H1 (cell line): ENCODE data around the gene MCEMP1. TPM values are rescaled to one million over a fixed set of nuclear protein-coding genes. Genes with fewer than 3 reads are reported as not detected.

Experiments
- CTCF ChIA-PET: fragments of 300-600 bp; sonication (Branson Sonifier 250); formaldehyde crosslinking; loops from one replicate; lab custom pipeline; 2021; ENCODE audit not compliant: partially characterized antibody; lab: Charles Lee
- POLR2A ChIA-PET: fragments of 300-600 bp; sonication (Branson Sonifier 250); formaldehyde crosslinking; loops from one replicate; lab custom pipeline; 2021; ENCODE audit warnings: inconsistent platforms; ENCODE audit not compliant: partially characterized antibody; lab: Charles Lee
- DNase-seq, 2 experiments: peaks; one replicate each; pipeline versions ENCODE4 v3.0.0 to v3.0.0-alpha.2; 2010 to 2022; ENCODE audit warnings: low spot score in 2 of 2, low read depth in 1 of 2, mixed read lengths in 1 of 2
- FAIRE-seq: peaks from 2 replicates; lab custom pipeline; 2011; peaks lifted over from hg19 to GRCh38; lab: Jason Lieb, UNC
- H2AFZ ChIP-seq: 2 replicates; pipeline ENCODE4 v1.8.1; 2012; ENCODE audit warnings: low read length, inconsistent platforms
- H2AK5ac ChIP-seq: 2 replicates; pipeline ENCODE4 v1.6.1; 2013; ENCODE audit warnings: low read depth, low read length
- H2BK120ac ChIP-seq: replicated peaks from 2 replicates; pipeline ENCODE3; 2013; ENCODE audit warnings: low read depth, low read length, inconsistent platforms
- H2BK12ac ChIP-seq: 2 replicates; pipeline ENCODE4 v1.6.1; 2013; ENCODE audit warnings: low read depth, low read length
- H2BK15ac ChIP-seq: 2 replicates; pipeline ENCODE4 v1.6.1; 2013; ENCODE audit warnings: low read length
- H2BK20ac ChIP-seq: 2 replicates; pipeline ENCODE4 v1.6.1; 2013; ENCODE audit warnings: low read length
- H2BK5ac ChIP-seq: 2 replicates; pipeline ENCODE4 v1.6.1; 2013; ENCODE audit warnings: low read depth, low read length
- H3K14ac ChIP-seq: 2 replicates; pipeline ENCODE4 v1.6.1; 2013; ENCODE audit warnings: inconsistent platforms; ENCODE audit not compliant: insufficient read length
- H3K18ac ChIP-seq: 2 replicates; pipeline ENCODE4 v1.6.1; 2013; ENCODE audit warnings: low read length; ENCODE audit errors: extremely low read depth
- H3K23ac ChIP-seq: 2 replicates; pipeline ENCODE4 v1.6.1; 2013; ENCODE audit warnings: inconsistent platforms; ENCODE audit not compliant: insufficient read length
- H3K23me2 ChIP-seq: 2 replicates; pipeline ENCODE4 v1.6.1; 2013; ENCODE audit warnings: low read depth, low read length
- H3K27ac ChIP-seq: 2 replicates; pipeline ENCODE4 v1.6.1; 2011; ENCODE audit warnings: low read depth, low read length, inconsistent platforms
- H3K27me3 ChIP-seq, 4 experiments: replicated peaks in 1 of 4; 1 replicate in 1 of 4; 2 replicates in 3 of 4; pipeline versions ENCODE4 v1.6.1 to v1.8.1; 2011 to 2013; ENCODE audit warnings: low read length in 3 of 4, mild to moderate bottlenecking in 3 of 4, inconsistent platforms in 2 of 4, mixed read lengths in 2 of 4, moderate library complexity in 1 of 4; ENCODE audit not compliant: control insufficient read depth in 3 of 4, insufficient read depth in 3 of 4; ENCODE audit errors: extremely low read depth in 1 of 4
- H3K36me3 ChIP-seq, 4 experiments: 2 replicates each; pipeline versions ENCODE4 v1.6.1 to v1.8.1; 2011 to 2013; ENCODE audit warnings: mild to moderate bottlenecking in 4 of 4, low read length in 3 of 4, moderate library complexity in 2 of 4, control low read depth in 1 of 4, inconsistent platforms in 1 of 4; ENCODE audit not compliant: insufficient read depth in 4 of 4, control insufficient read depth in 2 of 4
- H3K4ac ChIP-seq: replicated peaks from 2 replicates; pipeline ENCODE3; 2013; ENCODE audit warnings: low read length, low read depth, mixed read lengths, inconsistent platforms; ENCODE audit not compliant: insufficient read length
- H3K4me1 ChIP-seq, 4 experiments: replicated peaks in 1 of 4; 1 replicate in 1 of 4; 2 replicates in 3 of 4; pipeline versions ENCODE4 v1.6.1 to v1.8.1; 2011 to 2013; ENCODE audit warnings: low read length in 3 of 4, inconsistent platforms in 2 of 4, mixed read lengths in 1 of 4; ENCODE audit not compliant: insufficient read depth in 4 of 4, control insufficient read depth in 3 of 4
- H3K4me2 ChIP-seq, 2 experiments: 2 replicates each; pipeline versions ENCODE4 v1.6.1 to v1.8.1; 2011 to 2013; ENCODE audit warnings: low read depth in 2 of 2, low read length in 2 of 2, control low read depth in 1 of 2, inconsistent platforms in 1 of 2, mild to moderate bottlenecking in 1 of 2; ENCODE audit not compliant: insufficient read depth in 1 of 2
- H3K4me3 ChIP-seq, 4 experiments: fragments of 200-600, 300-600 bp in 1 of 4; sonication (generic), shearing (Covaris generic), sonication (Bioruptor Twin) in 1 of 4; 2 replicates each; pipeline versions ENCODE4 v1.5.1 to v1.8.1; 2011 to 2016; ENCODE audit warnings: low read length in 4 of 4, low read depth in 3 of 4, control low read depth in 2 of 4, inconsistent platforms in 2 of 4, mild to moderate bottlenecking in 2 of 4, mixed read lengths in 1 of 4, moderate library complexity in 1 of 4; ENCODE audit not compliant: insufficient read depth in 2 of 4; ENCODE audit errors: extremely low read depth in 1 of 4
- H3K56ac ChIP-seq: replicated peaks from 2 replicates; pipeline ENCODE3; 2013; ENCODE audit warnings: low read depth, mild to moderate bottlenecking, mixed read lengths, low read length, inconsistent platforms; ENCODE audit not compliant: insufficient read length
- H3K79me1 ChIP-seq: 2 replicates; pipeline ENCODE4 v1.6.1; 2013; ENCODE audit warnings: low read depth, low read length, control low read depth
- H3K79me2 ChIP-seq, 2 experiments: 2 replicates each; pipeline versions ENCODE4 v1.6.1 to v1.8.1; 2012 to 2013; ENCODE audit warnings: low read length in 2 of 2, mild to moderate bottlenecking in 2 of 2, inconsistent platforms in 1 of 2; ENCODE audit not compliant: insufficient read depth in 2 of 2, control insufficient read depth in 1 of 2
- H3K9ac ChIP-seq, 4 experiments: replicated peaks in 1 of 4; 1 replicate in 1 of 4; 2 replicates in 3 of 4; pipeline versions ENCODE4 v1.6.1 to v1.8.1; 2011 to 2013; ENCODE audit warnings: low read depth in 3 of 4, low read length in 3 of 4, control low read depth in 2 of 4, mild to moderate bottlenecking in 2 of 4, moderate library complexity in 2 of 4, inconsistent platforms in 1 of 4; ENCODE audit errors: extremely low read depth in 1 of 4
- H3K9me3 ChIP-seq, 2 experiments: 2 replicates each; pipeline versions ENCODE4 v1.6.1 to v1.8.1; 2012 to 2013; ENCODE audit warnings: mild to moderate bottlenecking in 2 of 2, moderate library complexity in 2 of 2, control low read depth in 1 of 2, inconsistent platforms in 1 of 2, low read depth in 1 of 2, low read length in 1 of 2, mixed read lengths in 1 of 2; ENCODE audit not compliant: insufficient read depth in 2 of 2
- H4K20me1 ChIP-seq, 2 experiments: replicated peaks in 1 of 2; 2 replicates each; pipeline versions ENCODE3 to v1.8.1; 2011 to 2013; ENCODE audit warnings: inconsistent platforms in 2 of 2, low read length in 2 of 2, mild to moderate bottlenecking in 1 of 2; ENCODE audit not compliant: insufficient read depth in 2 of 2, control insufficient read depth in 1 of 2
- H4K5ac ChIP-seq: 2 replicates; pipeline ENCODE4 v1.6.1; 2013; ENCODE audit warnings: low read length, low read depth, mixed read lengths, inconsistent platforms; ENCODE audit not compliant: insufficient read length
- H4K8ac ChIP-seq: 2 replicates; pipeline ENCODE4 v1.8.0; 2013; ENCODE audit warnings: mild to moderate bottlenecking, moderate library complexity, low read length, inconsistent platforms; ENCODE audit not compliant: insufficient read depth; ENCODE audit errors: extremely low read depth
- H4K91ac ChIP-seq: replicated peaks from 2 replicates; pipeline ENCODE3; 2013; ENCODE audit warnings: low read length, mixed read lengths, inconsistent platforms; ENCODE audit not compliant: insufficient read length
- ASH2L ChIP-seq: fragments of 200-600, 300-600 bp; sonication (generic); IDR thresholded peaks from one replicate; pipeline ENCODE4 v1.7.1; 2017; ENCODE audit warnings: low read length
- CEBPB ChIP-seq: IDR thresholded peaks from 2 replicates; pipeline ENCODE4 v1.6.1; 2012; ENCODE audit warnings: low read depth, low read length
- NRF1 ChIP-seq: IDR thresholded peaks from 2 replicates; pipeline ENCODE4 v1.6.1; 2011; ENCODE audit warnings: mild to moderate bottlenecking, low read depth, low read length, improper control_type of control experiment
- TBP ChIP-seq: IDR thresholded peaks from 2 replicates; pipeline ENCODE4 v1.6.1; 2011; ENCODE audit warnings: low read depth, low read length, improper control_type of control experiment
- ZNF274 ChIP-seq: IDR thresholded peaks from 2 replicates; pipeline ENCODE4 v1.7.0; 2012; ENCODE audit warnings: low read length, borderline replicate concordance; ENCODE audit errors: extremely low read depth
- WGBS, 2 experiments: shearing (Covaris generic) in 1 of 2; methylation state at CpG; one replicate each; pipeline versions ENCODE4 v1.1.6 to v1.1.7; 2013 to 2015; ENCODE audit warnings: low lambda C conversion rate in 2 of 2, mixed read lengths in 2 of 2, inconsistent platforms in 1 of 2, low coverage in 1 of 2, missing lambda C conversion rate in 1 of 2; ENCODE audit not compliant: insufficient replicate concordance in 2 of 2, insufficient coverage in 1 of 2, insufficient read length in 1 of 2; ENCODE audit errors: extremely low coverage in 1 of 2, missing lambda C conversion rate in 1 of 2; 5-methylcytosine and 5-hydroxymethylcytosine counted together
- polyA plus RNA-seq, 7 experiments: library from polyadenylated mRNA; depleted of rRNA in 3 of 7; stranded (reverse) in 5 of 7; unstranded in 2 of 7; fragments of >200 nt in 5 of 7; fragments of 200-250 nt in 2 of 7; gene quantifications; 1 replicate in 5 of 7; 2 replicates in 1 of 7; 4 replicates in 1 of 7; pipeline versions ENCODE4 v1.2.1 to v1.2.3, GENCODE V29; 2011 to 2013; ENCODE audit warnings: missing spikeins in 2 of 7, mixed read lengths in 2 of 7
- total RNA-seq: library from RNA; stranded (reverse); fragmentation: NEBNext Ultra II Directional; extraction: Animal tissue kit (Norgen Biotek cat#: 25700); gene quantifications from 2 replicates; pipeline ENCODE4 v1.2.1, GENCODE V29; 2021

The MCEMP1 gene
- total and polyA plus RNA-seq, 2 of the 8 experiments (the other 6 are each of a cell fraction or from before 2014, with no cell fraction given) = not detected

- Histone ChIP-seq H3K18ac (no peak overlapping the region), H3K14ac (no peak overlapping the region), H3K9me3 (no peaks in the 10 kb centered on the region), H4K91ac (no peak overlapping the region), H3K27ac (no peak overlapping the region), H3K79me2 (no peaks in the 10 kb centered on the region), H4K8ac (no peak overlapping the region), H3K56ac (no peak overlapping the region), H4K20me1 (no peaks in the 10 kb centered on the region), H2AFZ (no peak overlapping the region), H2BK5ac (no peak overlapping the region), H2BK12ac (no peak overlapping the region), H3K27me3 (no peaks in the 10 kb centered on the region), H3K4me3 (no peak overlapping the region), H3K36me3 (no peaks in the 10 kb centered on the region), H4K5ac (no peak overlapping the region), H3K23ac (no peak overlapping the region), H2BK120ac (no peak overlapping the region), H3K23me2 (no peaks in the 10 kb centered on the region), H2BK15ac (no peak overlapping the region), H3K4ac (no peak overlapping the region), H3K4me1 (no peaks in the 10 kb centered on the region), H2BK20ac (no peak overlapping the region), H3K9ac (no peak overlapping the region), H3K79me1 (no peaks in the 10 kb centered on the region), H3K4me2 (no peak overlapping the region)
- FAIRE-seq = no peak
- POLR2A ChIA-PET = interaction anchor here (0.7 kb wide), 1 partner anchor 28 kb away, joined by 3 read pairs; no protein-coding TSS in a partner anchor
- WGBS, 2 experiments = 60% methylated on average over 6 of the region's 8 CpGs; no CpG with 5 or more reads in 1 of the 2 experiments
- CTCF ChIA-PET = interaction anchor here (0.6 to 2.5 kb wide), 3 partner anchors 10 to 143 kb away, joined by 3 to 11 read pairs (median 8); partner anchors contain the start of gene TRAPPC5
- TF ChIP-seq CEBPB (no peak), NRF1 (no peak), ZNF274 (no peak), TBP (no peak), ASH2L (no peak)
- TF ChIP-seq, all 59 proteins: peak for 0
- DNase-seq = no peak
- H2AK5ac ChIP-seq = no peak overlapping the region
Measured at GRCh38 chr19:7661744-7662538, 14.9 kb upstream of the MCEMP1 start.
